ENCODE results near the gene ANKMY2. TPM values are rescaled to one million over a fixed set of nuclear protein-coding genes. Genes with fewer than 3 reads are reported as not detected.

The ANKMY2 gene
- total RNA-seq, 2 experiments from 2014 or later: 10.3 to 15.2 TPM

DNA sequence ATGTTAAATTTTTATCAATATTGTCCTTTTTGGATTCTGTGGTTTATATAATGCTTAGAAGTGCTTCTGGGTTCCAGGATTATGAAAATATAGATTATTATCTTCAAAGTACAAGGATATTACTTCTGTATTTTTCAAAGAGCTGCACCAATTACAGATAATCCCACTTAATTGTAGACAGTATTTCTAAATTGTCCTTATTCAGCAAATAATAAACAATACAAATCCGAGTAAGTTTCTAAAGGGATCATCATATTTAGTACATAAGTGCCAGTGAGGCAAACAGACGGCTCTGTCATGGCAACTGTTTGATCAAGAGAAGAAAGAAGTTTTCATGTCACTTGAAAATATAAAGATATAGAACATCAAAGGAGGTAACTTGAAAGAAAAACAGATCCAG is 19.2 kb downstream of the ANKMY2 start:
- Histone ChIP-seq H4K20me1 (ENCODE audit: insufficient read depth, low read length) (no peaks in the 10 kb centered on the region), H3K9me2 (ENCODE audit: insufficient read depth, low read length) (no peaks in the 10 kb centered on the region), H3K4me3 (ENCODE audit: low read depth, low read length, poor library complexity, severe bottlenecking) (no peak overlapping the region), H3K36me3 (ENCODE audit: insufficient read depth, low read length) (0 out of 2 replicates have a peak, but pooled peaks cover 5% of the 10 kb centered on the region), H2AFZ (ENCODE audit: low read length) (no peak overlapping the region), H3K27ac (ENCODE audit: low read depth, low read length, poor library complexity, severe bottlenecking) (no peak overlapping the region), H3K4me1 (ENCODE audit: insufficient read depth, low read length, poor library complexity, severe bottlenecking) (no peaks in the 10 kb centered on the region), H3K4me2 (ENCODE audit: low read length) (no peak overlapping the region), H3K79me2 (ENCODE audit: insufficient read depth, low read depth, low read length) (no peaks in the 10 kb centered on the region), H3K9me3 (ENCODE audit: low read length) (no peaks in the 10 kb centered on the region)
- intact Hi-C loops (cut with micrococcal nuclease; ENCODE audit: unreplicated experiment): no loop called here
- CTCF ChIA-PET (ENCODE audit: unreplicated experiment): no interaction called here
- POLR2A ChIA-PET: no interaction called here
- no TSS peak for BruUV-seq (replicated peaks)
- DNase-seq (ENCODE audit: low spot score): no peak
- TF ChIP-seq, protein P1, sequence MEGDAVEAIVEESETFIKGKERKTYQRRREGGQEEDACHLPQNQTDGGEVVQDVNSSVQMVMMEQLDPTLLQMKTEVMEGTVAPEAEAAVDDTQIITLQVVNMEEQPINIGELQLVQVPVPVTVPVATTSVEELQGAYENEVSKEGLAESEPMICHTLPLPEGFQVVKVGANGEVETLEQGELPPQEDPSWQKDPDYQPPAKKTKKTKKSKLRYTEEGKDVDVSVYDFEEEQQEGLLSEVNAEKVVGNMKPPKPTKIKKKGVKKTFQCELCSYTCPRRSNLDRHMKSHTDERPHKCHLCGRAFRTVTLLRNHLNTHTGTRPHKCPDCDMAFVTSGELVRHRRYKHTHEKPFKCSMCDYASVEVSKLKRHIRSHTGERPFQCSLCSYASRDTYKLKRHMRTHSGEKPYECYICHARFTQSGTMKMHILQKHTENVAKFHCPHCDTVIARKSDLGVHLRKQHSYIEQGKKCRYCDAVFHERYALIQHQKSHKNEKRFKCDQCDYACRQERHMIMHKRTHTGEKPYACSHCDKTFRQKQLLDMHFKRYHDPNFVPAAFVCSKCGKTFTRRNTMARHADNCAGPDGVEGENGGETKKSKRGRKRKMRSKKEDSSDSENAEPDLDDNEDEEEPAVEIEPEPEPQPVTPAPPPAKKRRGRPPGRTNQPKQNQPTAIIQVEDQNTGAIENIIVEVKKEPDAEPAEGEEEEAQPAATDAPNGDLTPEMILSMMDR (conservative IDR thresholded peaks at IDR 0.05; ENCODE audit: low read length): no peak
- no peak for TF ChIP-seq EZH2phosphoT487 (IDR thresholded peaks at IDR 0.05; ENCODE audit: borderline replicate concordance, low read depth, low read length)

DNA sequence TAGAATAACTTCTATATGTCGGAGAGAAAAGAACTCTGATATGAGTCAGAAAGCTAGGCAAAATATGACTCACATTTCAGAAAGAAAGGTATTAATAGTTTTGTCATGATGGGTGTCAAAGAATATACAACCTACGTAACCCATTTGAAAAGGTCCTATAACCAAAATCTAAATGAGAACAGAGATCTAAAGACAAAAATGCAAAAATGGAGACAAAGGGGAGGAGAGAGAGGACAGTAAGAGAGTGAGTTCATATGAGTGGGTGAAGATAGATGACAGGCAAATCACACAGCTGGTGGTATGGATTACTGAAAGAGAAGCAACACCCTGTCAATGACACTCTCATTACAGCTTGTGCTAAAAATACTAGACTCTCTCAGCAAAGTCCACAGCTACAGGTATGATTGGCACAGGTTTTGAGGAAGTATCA is 25.6 kb downstream of the ANKMY2 start:
- Histone ChIP-seq H3K4me1 (ENCODE audit: insufficient read depth, low read length, poor library complexity, severe bottlenecking) (no peaks in the 10 kb centered on the region), H3K27ac (ENCODE audit: low read depth, low read length, poor library complexity, severe bottlenecking) (no peak overlapping the region), H3K36me3 (ENCODE audit: insufficient read depth, low read length) (peaks cover 10% of the 10 kb centered on the region; the same call in 1 of the 2 replicates), H3K79me2 (ENCODE audit: insufficient read depth, low read depth, low read length) (no peaks in the 10 kb centered on the region), H2AFZ (ENCODE audit: low read length) (no peak overlapping the region), H4K20me1 (ENCODE audit: insufficient read depth, low read length) (no peaks in the 10 kb centered on the region), H3K9me2 (ENCODE audit: insufficient read depth, low read length) (no peaks in the 10 kb centered on the region), H3K4me3 (ENCODE audit: low read depth, low read length, poor library complexity, severe bottlenecking) (no peak overlapping the region), H3K4me2 (ENCODE audit: low read length) (no peak overlapping the region), H3K9me3 (ENCODE audit: low read length) (no peaks in the 10 kb centered on the region)
- POLR2A ChIA-PET: interaction anchor here (1.6 to 2.1 kb wide), 2 partner anchors 8 to 21 kb away, joined by 5 to 9 read pairs; no protein-coding TSS in a partner anchor
- BruUV-seq (replicated peaks): no TSS peak
- intact Hi-C loops (cut with micrococcal nuclease; ENCODE audit: unreplicated experiment): no loop called here
- TF ChIP-seq, protein P1 (conservative IDR thresholded peaks at IDR 0.05; ENCODE audit: low read length): no peak
- TF ChIP-seq EZH2phosphoT487 (IDR thresholded peaks at IDR 0.05; ENCODE audit: borderline replicate concordance, low read depth, low read length): no peak
- DNase-seq (ENCODE audit: low spot score): peak; percentile 3
- CTCF ChIA-PET (ENCODE audit: unreplicated experiment): no interaction called here

- H2AFZ ChIP-seq (ENCODE audit: low read length): no peak overlapping the region
- DNase-seq (ENCODE audit: low spot score): no peak
- H3K4me2 ChIP-seq (ENCODE audit: low read length): no peak overlapping the region
- H4K20me1 ChIP-seq (ENCODE audit: insufficient read depth, low read length): no peaks in the 10 kb centered on the region
- H3K4me1 ChIP-seq (ENCODE audit: insufficient read depth, low read length, poor library complexity, severe bottlenecking): no peaks in the 10 kb centered on the region
- H3K36me3 ChIP-seq (ENCODE audit: insufficient read depth, low read length): peaks cover 6% of the 10 kb centered on the region; the same call in 1 of the 2 replicates
- BruUV-seq (replicated peaks): no TSS peak
- H3K79me2 ChIP-seq (ENCODE audit: insufficient read depth, low read depth, low read length): no peaks in the 10 kb centered on the region
- POLR2A ChIA-PET: no interaction called here
- H3K9me3 ChIP-seq (ENCODE audit: low read length): no peaks in the 10 kb centered on the region
- no peak overlapping the region for H3K4me3 ChIP-seq (ENCODE audit: low read depth, low read length, poor library complexity, severe bottlenecking)
- H3K27ac ChIP-seq (ENCODE audit: low read depth, low read length, poor library complexity, severe bottlenecking): no peak overlapping the region
- intact Hi-C loops (cut with micrococcal nuclease; ENCODE audit: unreplicated experiment): no loop called here
- CTCF ChIA-PET (ENCODE audit: unreplicated experiment): no interaction called here
- no peaks in the 10 kb centered on the region for H3K9me2 ChIP-seq (ENCODE audit: insufficient read depth, low read length)
- TF ChIP-seq EZH2phosphoT487 (IDR thresholded peaks at IDR 0.05; ENCODE audit: borderline replicate concordance, low read depth, low read length): no peak
- TF ChIP-seq, protein P1 (conservative IDR thresholded peaks at IDR 0.05; ENCODE audit: low read length): no peak
These were observed 29.0 kb downstream of the ANKMY2 start for GRCh38 chr7:16616542-16616941.

All from OCI-LY7 (cell line).